DND-41 (cell line): ENCODE measurements around the gene IDUA.

Source experiments
- EZH2 ChIP-seq: IDR thresholded peaks from 3 replicates; pipeline ENCODE4 v1.6.1; 2012; ENCODE audit warnings: borderline replicate concordance, low read depth, mild to moderate bottlenecking, moderate library complexity, low read length, inconsistent platforms; ENCODE audit not compliant: severe bottlenecking
- TF ChIP-seq, protein P1 (sequence below): IDR thresholded peaks from 2 replicates; pipeline ENCODE4 v1.5.1; 2012; ENCODE audit warnings: borderline replicate concordance, low read length, moderate library complexity, mild to moderate bottlenecking; ENCODE audit not compliant: poor library complexity, severe bottlenecking; ENCODE audit errors: extremely low read depth

DNA sequence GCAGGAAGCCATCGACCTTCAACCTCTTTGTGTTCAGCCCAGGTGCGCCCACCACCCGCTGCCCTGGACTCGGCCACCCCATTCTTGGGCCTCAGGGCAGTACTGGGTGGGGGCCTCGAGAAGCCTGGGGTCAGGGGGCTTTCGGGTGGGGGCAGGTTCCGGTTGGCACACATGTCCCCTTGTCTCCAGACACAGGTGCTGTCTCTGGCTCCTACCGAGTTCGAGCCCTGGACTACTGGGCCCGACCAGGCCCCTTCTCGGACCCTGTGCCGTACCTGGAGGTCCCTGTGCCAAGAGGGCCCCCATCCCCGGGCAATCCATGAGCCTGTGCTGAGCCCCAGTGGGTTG is 17.2 kb downstream of the IDUA start:
- TF ChIP-seq, protein P1, sequence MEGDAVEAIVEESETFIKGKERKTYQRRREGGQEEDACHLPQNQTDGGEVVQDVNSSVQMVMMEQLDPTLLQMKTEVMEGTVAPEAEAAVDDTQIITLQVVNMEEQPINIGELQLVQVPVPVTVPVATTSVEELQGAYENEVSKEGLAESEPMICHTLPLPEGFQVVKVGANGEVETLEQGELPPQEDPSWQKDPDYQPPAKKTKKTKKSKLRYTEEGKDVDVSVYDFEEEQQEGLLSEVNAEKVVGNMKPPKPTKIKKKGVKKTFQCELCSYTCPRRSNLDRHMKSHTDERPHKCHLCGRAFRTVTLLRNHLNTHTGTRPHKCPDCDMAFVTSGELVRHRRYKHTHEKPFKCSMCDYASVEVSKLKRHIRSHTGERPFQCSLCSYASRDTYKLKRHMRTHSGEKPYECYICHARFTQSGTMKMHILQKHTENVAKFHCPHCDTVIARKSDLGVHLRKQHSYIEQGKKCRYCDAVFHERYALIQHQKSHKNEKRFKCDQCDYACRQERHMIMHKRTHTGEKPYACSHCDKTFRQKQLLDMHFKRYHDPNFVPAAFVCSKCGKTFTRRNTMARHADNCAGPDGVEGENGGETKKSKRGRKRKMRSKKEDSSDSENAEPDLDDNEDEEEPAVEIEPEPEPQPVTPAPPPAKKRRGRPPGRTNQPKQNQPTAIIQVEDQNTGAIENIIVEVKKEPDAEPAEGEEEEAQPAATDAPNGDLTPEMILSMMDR = no peak
- TF ChIP-seq EZH2 = no peak
